Measurements from ENCODE around the gene HABP4.

The HABP4 gene

GRCh38 chr9:96524764-96525163 lies 74.8 kb downstream of the HABP4 start:
- DNase-seq = no peak

GRCh38 chr9:96532173-96532572 lies 82.2 kb downstream of the HABP4 start:
- DNase-seq = no peak

DNA sequence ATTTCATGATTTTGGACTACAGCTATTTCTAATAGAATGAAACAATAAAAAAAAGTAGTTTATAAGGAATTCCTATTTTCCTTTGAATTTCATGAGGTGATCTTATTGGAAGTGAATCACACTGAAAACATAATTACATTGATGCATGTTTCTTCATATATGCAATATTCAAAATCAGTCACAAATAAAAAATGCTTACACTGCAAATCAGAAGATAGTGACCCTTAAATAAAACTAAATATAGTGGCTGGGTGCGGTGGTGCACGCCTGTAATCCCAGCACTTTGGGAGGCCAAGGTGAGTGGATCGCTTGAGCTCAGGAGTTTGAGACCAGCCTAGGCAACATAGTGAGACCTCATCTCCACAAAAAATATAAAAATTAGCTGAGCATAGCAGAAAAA lies 90.1 kb downstream of the HABP4 start:
- no peak for DNase-seq

All from fibroblast of skin of right biceps (primary cell).